HEK293T (cell line): ENCODE data around the gene CREB3L4.

ENCODE experiments used
- CTCF ChIA-PET: fragments of 350-600 bp; formaldehyde crosslinking; extraction: SDS; loops from one replicate; lab custom pipeline; 2021; ENCODE audit warnings: antibody characterized with exemption, inconsistent platforms; lab: Yijun Ruan, JAX
- POLR2A ChIA-PET: fragments of 350-600 bp; formaldehyde crosslinking; extraction: SDS; loops from one replicate; lab custom pipeline; 2020; ENCODE audit warnings: antibody characterized with exemption, inconsistent platforms; lab: Yijun Ruan, JAX
- DNase-seq: peaks from one replicate; pipeline ENCODE4 v3.0.0; 2012; ENCODE audit warnings: mixed read lengths; ENCODE audit errors: extremely low spot score
- ARNT ChIP-seq: fragments of 450-650 bp; IDR thresholded peaks from 2 replicates; pipeline ENCODE4 v1.6.1; 2017; ENCODE audit warnings: mild to moderate bottlenecking
- BHLHE40 ChIP-seq: fragments of 450-650 bp; IDR thresholded peaks from 2 replicates; pipeline ENCODE4 v1.6.1; 2016; ENCODE audit warnings: mild to moderate bottlenecking, moderate library complexity, borderline replicate concordance
- CTBP1 ChIP-seq: fragments of 450-650 bp; IDR thresholded peaks from 2 replicates; pipeline ENCODE4 v1.6.1; 2016; ENCODE audit warnings: borderline replicate concordance
- ELF4 ChIP-seq: fragments of 450-650 bp; IDR thresholded peaks from 2 replicates; pipeline ENCODE4 v1.6.1; 2017; ENCODE audit warnings: antibody characterized with exemption
- FOXA1 ChIP-seq: fragments of 450-650 bp; IDR thresholded peaks from 2 replicates; pipeline ENCODE4 v1.6.1; 2016; ENCODE audit warnings: mild to moderate bottlenecking
- FOXK2 ChIP-seq: fragments of 450-650 bp; IDR thresholded peaks from 2 replicates; pipeline ENCODE4 v1.6.1; 2016; ENCODE audit warnings: mild to moderate bottlenecking
- FOXM1 ChIP-seq: fragments of 450-650 bp; IDR thresholded peaks from 2 replicates; pipeline ENCODE4 v1.6.1; 2017; ENCODE audit warnings: mild to moderate bottlenecking, borderline replicate concordance
- HDGF ChIP-seq: fragments of 450-650 bp; IDR thresholded peaks from 2 replicates; pipeline ENCODE4 v1.6.1; 2017; ENCODE audit warnings: antibody characterized with exemption, borderline replicate concordance
- L3MBTL2 ChIP-seq: fragments of 450-650 bp; conservative IDR thresholded peaks from 2 replicates; pipeline ENCODE4 v1.6.1; 2016; ENCODE audit warnings: mild to moderate bottlenecking
- LEF1 ChIP-seq: fragments of 450-650 bp; IDR thresholded peaks from 2 replicates; pipeline ENCODE4 v1.6.1; 2017; ENCODE audit warnings: mild to moderate bottlenecking, borderline replicate concordance
- NFRKB ChIP-seq: fragments of 450-650 bp; IDR thresholded peaks from 2 replicates; pipeline ENCODE4 v1.6.1; 2016; ENCODE audit warnings: mild to moderate bottlenecking, moderate library complexity
- SP1 ChIP-seq: fragments of 450-650 bp; IDR thresholded peaks from 2 replicates; pipeline ENCODE4 v1.6.1; 2017
- SUZ12 ChIP-seq: fragments of 450-650 bp; IDR thresholded peaks from 2 replicates; pipeline ENCODE4 v1.6.1; 2016; ENCODE audit warnings: mild to moderate bottlenecking
- TARDBP ChIP-seq: fragments of 450-650 bp; IDR thresholded peaks from 2 replicates; pipeline ENCODE4 v1.6.1; 2016
- ZNF384 ChIP-seq: fragments of 450-650 bp; IDR thresholded peaks from 2 replicates; pipeline ENCODE4 v1.6.1; 2016
- TF ChIP-seq, protein P1 (sequence below): fragments of 450-650 bp; IDR thresholded peaks from 2 replicates; pipeline ENCODE4 v1.6.1; 2016

Gene CREB3L4

GRCh38 chr1:153940756-153941155, 26.9 kb upstream of the CREB3L4 start:
- DNase-seq = no peak
- ChIA-PET POLR2A (interaction anchor here (1.4 to 2.2 kb wide), 4 partner anchors 12 to 26 kb away, joined by 4 to 11 read pairs (median 6); partner anchors contain the start of gene GATAD2B), CTCF (interaction anchor here (0.6 kb wide), 1 partner anchor 232 kb away, joined by 3 read pairs; no protein-coding TSS in a partner anchor)
- no peak for TF ChIP-seq TARDBP
- TF ChIP-seq, protein P1, sequence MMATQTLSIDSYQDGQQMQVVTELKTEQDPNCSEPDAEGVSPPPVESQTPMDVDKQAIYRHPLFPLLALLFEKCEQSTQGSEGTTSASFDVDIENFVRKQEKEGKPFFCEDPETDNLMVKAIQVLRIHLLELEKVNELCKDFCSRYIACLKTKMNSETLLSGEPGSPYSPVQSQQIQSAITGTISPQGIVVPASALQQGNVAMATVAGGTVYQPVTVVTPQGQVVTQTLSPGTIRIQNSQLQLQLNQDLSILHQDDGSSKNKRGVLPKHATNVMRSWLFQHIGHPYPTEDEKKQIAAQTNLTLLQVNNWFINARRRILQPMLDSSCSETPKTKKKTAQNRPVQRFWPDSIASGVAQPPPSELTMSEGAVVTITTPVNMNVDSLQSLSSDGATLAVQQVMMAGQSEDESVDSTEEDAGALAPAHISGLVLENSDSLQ = no peak
- TF ChIP-seq L3MBTL2 = no peak
- TF ChIP-seq ELF4 = no peak
- no peak for TF ChIP-seq SP1
- no peak for TF ChIP-seq ZNF384
- no peak for TF ChIP-seq CTBP1
- no peak for TF ChIP-seq NFRKB
- no peak for TF ChIP-seq ARNT
- TF ChIP-seq FOXK2 = no peak
- TF ChIP-seq LEF1 = no peak
- no peak for TF ChIP-seq HDGF
- no peak for TF ChIP-seq FOXA1
- no peak for TF ChIP-seq FOXM1
- no peak for TF ChIP-seq SUZ12
- TF ChIP-seq BHLHE40 = no peak

GRCh38 chr1:153941826-153942725, 25.6 kb upstream of the CREB3L4 start:
- ChIA-PET POLR2A (interaction anchor here (0.9 to 1.8 kb wide), 3 partner anchors 19 to 36 kb away, joined by 4 to 5 read pairs (median 5); partner anchors contain the start of genes CREB3L4, GATAD2B and JTB), CTCF (no interaction called here)
- no peak for TF ChIP-seq LEF1
- TF ChIP-seq NFRKB = no peak
- no peak for DNase-seq

- TF ChIP-seq SUZ12 = no peak
- no peak for TF ChIP-seq BHLHE40
- TF ChIP-seq, protein P1 = no peak
- TF ChIP-seq SP1 = no peak
- no peak for TF ChIP-seq ELF4
- CTCF ChIA-PET = interaction anchor here (1.1 kb wide), 1 partner anchor 44 kb away, joined by 6 read pairs; the partner anchor contains the start of gene RAB13
- DNase-seq = no peak
- POLR2A ChIA-PET = interaction anchor here (0.9 to 4.7 kb wide), 4 partner anchors 20 to 35 kb away, joined by 4 to 47 read pairs (median 22); partner anchors contain the start of genes CREB3L4, GATAD2B and JTB
Observed at GRCh38 chr1:153942766-153943549, 24.7 kb upstream of the CREB3L4 start.

- ChIA-PET POLR2A (interaction anchor here (0.6 to 5.1 kb wide), 10 partner anchors 9 to 161 kb away, joined by 3 to 47 read pairs (median 7); partner anchors contain the start of genes CREB3L4, GATAD2B, JTB and SLC39A1), CTCF (interaction anchor here (1.1 kb wide), 1 partner anchor 42 kb away, joined by 6 read pairs; the partner anchor contains the start of gene RAB13)
- no peak for DNase-seq
- TF ChIP-seq TARDBP = 0 out of 2 replicates have a peak, but pooled peaks have one; percentile 60
- no peak for TF ChIP-seq L3MBTL2
- 0 out of 2 replicates have a peak, but pooled peaks have one; percentile 24 for TF ChIP-seq FOXM1
Observed at GRCh38 chr1:153944005-153944826, 23.5 kb upstream of the CREB3L4 start.

DNA sequence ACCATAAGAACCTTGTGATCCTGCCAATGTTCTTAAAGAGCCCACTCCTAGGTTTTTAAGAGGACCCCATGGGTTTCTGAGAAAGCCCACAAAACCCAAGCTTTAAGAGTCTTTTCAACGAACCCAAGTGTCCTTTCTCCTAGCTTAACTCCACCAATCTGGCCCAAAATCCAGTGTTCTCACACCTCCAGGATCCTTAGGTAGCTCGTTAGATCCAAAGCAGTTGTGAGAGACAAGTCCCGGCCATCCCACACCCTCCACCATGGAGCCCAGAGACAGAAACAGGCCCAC, 22.9 kb upstream of the CREB3L4 start:
- CTCF ChIA-PET = no interaction called here
- POLR2A ChIA-PET = interaction anchor here (0.6 to 5.1 kb wide), 9 partner anchors 14 to 161 kb away, joined by 4 to 47 read pairs (median 10); partner anchors contain the start of genes CREB3L4, CRTC2, GATAD2B and JTB
- DNase-seq = no peak
- TF ChIP-seq HDGF (no peak), LEF1 (no peak)

DNA sequence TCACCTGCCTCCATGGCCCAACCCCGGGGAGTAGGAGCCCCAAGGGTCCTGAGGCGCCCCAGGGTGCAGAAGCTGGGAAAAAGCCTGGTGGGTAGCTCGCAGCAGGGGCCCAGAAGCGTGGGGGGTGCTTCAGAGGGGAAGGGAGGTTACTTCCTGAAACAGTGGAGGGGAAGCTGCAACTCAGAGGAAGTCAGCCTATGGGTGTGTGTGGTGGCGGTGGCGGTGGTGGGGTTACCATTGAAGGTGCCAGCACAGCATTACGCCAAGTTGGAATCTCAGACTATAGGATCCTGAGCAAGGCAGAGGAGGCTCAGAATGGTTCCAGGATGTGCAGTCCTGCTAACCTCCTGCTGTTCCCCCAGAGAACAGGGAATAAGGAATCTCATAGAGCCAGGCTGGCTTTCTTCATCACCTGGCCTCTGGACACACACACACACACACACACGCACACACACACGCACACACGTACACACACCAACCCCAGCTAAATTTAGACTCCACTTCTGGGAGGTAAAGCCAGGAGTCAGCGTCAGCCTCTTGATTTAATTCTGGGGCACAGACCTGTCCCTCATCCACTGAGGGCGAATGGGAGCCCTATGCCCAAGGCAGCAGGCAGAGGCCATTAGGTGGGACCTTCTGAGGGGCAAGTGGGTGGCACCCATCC, 22.4 kb upstream of the CREB3L4 start:
- TF ChIP-seq ARNT (no peak), L3MBTL2 (no peak), NFRKB (no peak), SP1 (no peak), BHLHE40 (no peak), SUZ12 (no peak), TARDBP (no peak), HDGF (no peak), FOXA1 (no peak), ZNF384 (no peak), CTBP1 (no peak)
- TF ChIP-seq, protein P1 = no peak
- ChIA-PET CTCF (interaction anchor here (0.6 to 1.8 kb wide), 2 partner anchors 11 to 124 kb away, joined by 4 to 6 read pairs; no protein-coding TSS in a partner anchor), POLR2A (interaction anchor here (1.0 to 5.1 kb wide), 11 partner anchors 8 to 162 kb away, joined by 3 to 47 read pairs (median 14); partner anchors contain the start of genes CREB3L4, CRTC2, GATAD2B and JTB)
- no peak for DNase-seq
